Calu3 (cell line): ENCODE measurements around the gene KIF26B. TPM values are rescaled to one million over a fixed set of nuclear protein-coding genes. Genes with fewer than 3 reads are reported as not detected.

Experiments
- BruUV-seq: library from RNA; stranded (reverse); fragments of 400-500 nt; replicated peaks from 2 replicates; lab custom pipeline; 2021; lab: Mats Ljungman, UMichigan
- CTCF ChIA-PET: fragments of 300-600 bp; sonication (Branson Sonifier 250); formaldehyde crosslinking; loops from one replicate; lab custom pipeline; 2022; ENCODE audit warnings: antibody characterized with exemption; lab: Charles Lee
- DNase-seq: peaks from one replicate; pipeline ENCODE4 v3.0.0; 2022
- H3K27ac Mint-ChIP-seq: one replicate; pipeline ENCODE4 v1.8.0; 2022; ENCODE audit warnings: mixed read lengths; ENCODE audit not compliant: unreplicated experiment
- H3K27me3 Mint-ChIP-seq: one replicate; pipeline ENCODE4 v1.8.0; 2022; ENCODE audit warnings: mixed read lengths; ENCODE audit not compliant: unreplicated experiment
- H3K36me3 Mint-ChIP-seq: one replicate; pipeline ENCODE4 v1.8.0; 2022; ENCODE audit warnings: mild to moderate bottlenecking, moderate library complexity, mixed read lengths; ENCODE audit not compliant: insufficient read depth, unreplicated experiment
- H3K4me1 Mint-ChIP-seq: one replicate; pipeline ENCODE4 v1.8.0; 2022; ENCODE audit warnings: mild to moderate bottlenecking, low read depth, mixed read lengths; ENCODE audit not compliant: unreplicated experiment
- H3K4me3 Mint-ChIP-seq: one replicate; pipeline ENCODE4 v1.8.0; 2022; ENCODE audit warnings: mild to moderate bottlenecking, low read depth, moderate library complexity, mixed read lengths; ENCODE audit not compliant: unreplicated experiment
- H3K9me3 Mint-ChIP-seq: one replicate; pipeline ENCODE4 v1.8.0; 2022; ENCODE audit warnings: low read depth, mixed read lengths; ENCODE audit not compliant: unreplicated experiment
- CTCF ChIP-seq: fragments of 200-600 bp; IDR thresholded peaks from one replicate; pipeline ENCODE4 v1.8.0; 2022; ENCODE audit warnings: antibody characterized with exemption; ENCODE audit not compliant: unreplicated experiment
- intact Hi-C: fragments of 100-400 bp; cut with micrococcal nuclease; formaldehyde crosslinking; loops from one replicate; pipeline ENCODE4 v1.10.0; 2022; ENCODE audit not compliant: unreplicated experiment
- total RNA-seq: library from RNA; stranded (reverse); gene quantifications from 2 replicates; pipeline ENCODE4 v1.2.3, GENCODE V29; 2022

The KIF26B gene
- total RNA-seq, 1 experiment from 2014 or later, result 1.1 TPM

GRCh38 chr1:245566134-245566533 is 411.3 kb downstream of the KIF26B start:
- DNase-seq, result no peak
- no peak for TF ChIP-seq CTCF
- peaks cover 4% of the 10 kb centered on the region for H3K9me3 Mint-ChIP-seq
- intact Hi-C loops, result no loop called here
- H3K4me3 Mint-ChIP-seq, result no peak overlapping the region
- H3K27ac Mint-ChIP-seq, result no peak overlapping the region
- BruUV-seq, result no TSS peak
- CTCF ChIA-PET, result no interaction called here
- peaks cover 22% of the 10 kb centered on the region for H3K27me3 Mint-ChIP-seq
- H3K36me3 Mint-ChIP-seq, result no peaks in the 10 kb centered on the region
- no peaks in the 10 kb centered on the region for H3K4me1 Mint-ChIP-seq

GRCh38 chr1:245566952-245567351 is 412.2 kb downstream of the KIF26B start:
- Mint-ChIP-seq H3K27ac (no peak overlapping the region), H3K36me3 (no peaks in the 10 kb centered on the region), H3K9me3 (peaks cover 7% of the 10 kb centered on the region), H3K4me3 (no peak overlapping the region), H3K4me1 (no peaks in the 10 kb centered on the region), H3K27me3 (peaks cover 27% of the 10 kb centered on the region)
- no peak for TF ChIP-seq CTCF
- no TSS peak for BruUV-seq
- CTCF ChIA-PET, result no interaction called here
- no peak for DNase-seq
- intact Hi-C loops, result no loop called here

GRCh38 chr1:245571815-245572294 is 417.1 kb downstream of the KIF26B start:
- no TSS peak for BruUV-seq
- intact Hi-C loops, result no loop called here
- Mint-ChIP-seq H3K4me3 (no peak overlapping the region), H3K9me3 (peaks cover 3% of the 10 kb centered on the region), H3K27ac (no peak overlapping the region), H3K36me3 (no peaks in the 10 kb centered on the region), H3K27me3 (peaks cover 16% of the 10 kb centered on the region), H3K4me1 (no peaks in the 10 kb centered on the region)
- CTCF ChIA-PET, result no interaction called here
- DNase-seq, result no peak
- TF ChIP-seq CTCF, result no peak

DNA sequence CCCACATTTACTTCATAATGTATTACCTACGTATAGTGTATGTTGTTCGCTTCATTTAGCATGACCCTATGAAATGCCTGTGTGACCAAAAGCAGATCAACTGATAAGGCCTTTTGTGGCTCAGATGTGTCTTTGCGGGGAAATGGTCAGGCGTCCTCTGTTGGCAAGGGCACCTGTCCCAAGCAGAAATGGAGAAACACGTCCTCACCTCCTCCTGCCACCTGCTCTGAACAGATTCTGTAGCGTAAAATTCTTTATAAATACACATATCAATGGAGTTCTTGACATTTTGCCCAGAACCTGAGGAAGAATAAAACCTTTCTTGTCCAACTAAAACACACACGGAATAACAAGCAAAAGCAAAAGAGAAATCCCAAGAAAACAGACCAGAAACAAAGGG is 417.9 kb downstream of the KIF26B start:
- H3K36me3 Mint-ChIP-seq, result no peaks in the 10 kb centered on the region
- TF ChIP-seq CTCF, result no peak
- CTCF ChIA-PET, result no interaction called here

More for the DNA sequence above, 417.9 kb downstream of the KIF26B start:
- H3K4me3 Mint-ChIP-seq, result no peak overlapping the region
- intact Hi-C loops, result no loop called here
- no peak for DNase-seq
- peaks cover 25% of the 10 kb centered on the region for H3K27me3 Mint-ChIP-seq
- BruUV-seq, result no TSS peak
- no peak overlapping the region for H3K27ac Mint-ChIP-seq
- no peaks in the 10 kb centered on the region for H3K4me1 Mint-ChIP-seq
- peaks cover 7% of the 10 kb centered on the region for H3K9me3 Mint-ChIP-seq
